Glomerular endothelial cell (primary cell): ENCODE data around the gene RHOV. TPM values are rescaled to one million over a fixed set of nuclear protein-coding genes. Genes with fewer than 3 reads are reported as not detected.

Experiments used
- DNase-seq: peaks from one replicate; pipeline ENCODE4 v3.0.0-alpha.2; 2011; ENCODE audit warnings: low read depth, low spot score; ENCODE audit errors: extremely low read depth
- total RNA-seq: library from RNA; depleted of rRNA; stranded (reverse); fragments of >200 nt; gene quantifications from 2 replicates; pipeline ENCODE4 v1.2.3, GENCODE V29; 2015

The RHOV gene
- total RNA-seq, 1 donor from 2014 or later = 0.23 TPM

- no peak for DNase-seq
Measured at GRCh38 chr15:40846841-40847222, 27.2 kb downstream of the RHOV start.

GRCh38 chr15:40845511-40846284 lies 28.3 kb downstream of the RHOV start:
- DNase-seq = no peak

GRCh38 chr15:40845036-40845435 lies 29.0 kb downstream of the RHOV start:
- no peak for DNase-seq

GRCh38 chr15:40844696-40845030 lies 29.4 kb downstream of the RHOV start:
- no peak for DNase-seq

- DNase-seq = no peak
Measured at GRCh38 chr15:40843885-40844695, 29.9 kb downstream of the RHOV start, which contains the start of gene SPINT1. Gene SPINT1 (plus strand): TSS chr15:40844048. CDS start chr15:40844555, 507 bp downstream.

GRCh38 chr15:40843261-40843884 lies 30.7 kb downstream of the RHOV start:
- DNase-seq = no peak

GRCh38 chr15:40841741-40842140 lies 32.3 kb downstream of the RHOV start:
- DNase-seq = no peak

- DNase-seq = no peak
Measured at GRCh38 chr15:40838756-40839155, 35.3 kb downstream of the RHOV start.

GRCh38 chr15:40836020-40836419 lies 38.0 kb downstream of the RHOV start:
- DNase-seq = no peak

- DNase-seq = no peak
Measured at GRCh38 chr15:40832903-40833302, 41.1 kb downstream of the RHOV start.

- no peak for DNase-seq
Measured at GRCh38 chr15:40831861-40832260, 42.2 kb downstream of the RHOV start.

GRCh38 chr15:40830884-40831283 lies 43.1 kb downstream of the RHOV start:
- no peak for DNase-seq

- DNase-seq = no peak
Measured at GRCh38 chr15:40829115-40829514, 44.9 kb downstream of the RHOV start.

GRCh38 chr15:40828447-40829036 lies 45.5 kb downstream of the RHOV start, which contains the start of gene PPP1R14D:
Gene PPP1R14D (minus strand): TSS chr15:40828708. CDS start chr15:40828641, 67 bp downstream.
- no peak for DNase-seq

- DNase-seq = no peak
Measured at GRCh38 chr15:40826423-40827075, 47.5 kb downstream of the RHOV start.

- DNase-seq = no peak
Measured at GRCh38 chr15:40825661-40826422, 48.2 kb downstream of the RHOV start.

GRCh38 chr15:40823572-40824343 lies 50.3 kb downstream of the RHOV start:
- DNase-seq = no peak
